IPS-11a (cell line): Measurements from ENCODE around the gene XPR1.

Experiments
- H3K4me3 ChIP-seq: one replicate; pipeline ENCODE4 v1.5.1; 2013; ENCODE audit warnings: low read depth, low read length, control low read depth

The XPR1 gene

GRCh38 chr1:180631766-180632325 lies at the start of gene XPR1:
TSS of gene XPR1 (plus strand) at chr1:180632022. CDS start at chr1:180632202, 180 bp downstream.
- peak within 1 kb of the TSS; percentile 93 for H3K4me3 ChIP-seq

- no peak overlapping the region for H3K4me3 ChIP-seq
Measured at GRCh38 chr1:180584869-180585268, 47.0 kb upstream of the XPR1 start.

- H3K4me3 ChIP-seq: no peak overlapping the region
Measured at GRCh38 chr1:180585994-180586359, 45.8 kb upstream of the XPR1 start.

GRCh38 chr1:180586671-180587155 lies 45.1 kb upstream of the XPR1 start:
- no peak overlapping the region for H3K4me3 ChIP-seq

- no peak overlapping the region for H3K4me3 ChIP-seq
Measured at GRCh38 chr1:180588121-180588520, 43.7 kb upstream of the XPR1 start.

GRCh38 chr1:180590889-180591288 lies 40.9 kb upstream of the XPR1 start:
- H3K4me3 ChIP-seq: no peak overlapping the region

- no peak overlapping the region for H3K4me3 ChIP-seq
Measured at GRCh38 chr1:180593382-180593781, 38.4 kb upstream of the XPR1 start.

- H3K4me3 ChIP-seq: no peak overlapping the region
Measured at GRCh38 chr1:180594723-180595122, 37.1 kb upstream of the XPR1 start.

GRCh38 chr1:180595966-180596365 lies 35.9 kb upstream of the XPR1 start:
- no peak overlapping the region for H3K4me3 ChIP-seq

GRCh38 chr1:180597520-180597919 lies 34.3 kb upstream of the XPR1 start:
- H3K4me3 ChIP-seq: no peak overlapping the region

- H3K4me3 ChIP-seq: no peak overlapping the region
Measured at GRCh38 chr1:180598333-180598974, 33.4 kb upstream of the XPR1 start.

GRCh38 chr1:180600343-180600742 lies 31.5 kb upstream of the XPR1 start:
- no peak overlapping the region for H3K4me3 ChIP-seq

- H3K4me3 ChIP-seq: no peak overlapping the region
Measured at GRCh38 chr1:180601512-180601911, 30.3 kb upstream of the XPR1 start.

GRCh38 chr1:180603223-180603849 lies 28.5 kb upstream of the XPR1 start:
- no peak overlapping the region for H3K4me3 ChIP-seq

GRCh38 chr1:180603850-180604226 lies 28.0 kb upstream of the XPR1 start:
- H3K4me3 ChIP-seq: no peak overlapping the region

GRCh38 chr1:180606155-180606554 lies 25.7 kb upstream of the XPR1 start:
- no peak overlapping the region for H3K4me3 ChIP-seq

- no peak overlapping the region for H3K4me3 ChIP-seq
Measured at GRCh38 chr1:180609643-180610555, 21.9 kb upstream of the XPR1 start.

GRCh38 chr1:180610556-180611015 lies 21.2 kb upstream of the XPR1 start:
- no peak overlapping the region for H3K4me3 ChIP-seq

- no peak overlapping the region for H3K4me3 ChIP-seq
Measured at GRCh38 chr1:180611016-180611930, 20.5 kb upstream of the XPR1 start.

GRCh38 chr1:180612632-180613031 lies 19.2 kb upstream of the XPR1 start:
- H3K4me3 ChIP-seq: no peak overlapping the region
